ENCODE results near the gene CFAP65. TPM values are rescaled to one million over a fixed set of nuclear protein-coding genes. Genes with fewer than 3 reads are reported as not detected.

Gene CFAP65
- total RNA-seq, 4 donors from 2014 or later = not detected

DNA sequence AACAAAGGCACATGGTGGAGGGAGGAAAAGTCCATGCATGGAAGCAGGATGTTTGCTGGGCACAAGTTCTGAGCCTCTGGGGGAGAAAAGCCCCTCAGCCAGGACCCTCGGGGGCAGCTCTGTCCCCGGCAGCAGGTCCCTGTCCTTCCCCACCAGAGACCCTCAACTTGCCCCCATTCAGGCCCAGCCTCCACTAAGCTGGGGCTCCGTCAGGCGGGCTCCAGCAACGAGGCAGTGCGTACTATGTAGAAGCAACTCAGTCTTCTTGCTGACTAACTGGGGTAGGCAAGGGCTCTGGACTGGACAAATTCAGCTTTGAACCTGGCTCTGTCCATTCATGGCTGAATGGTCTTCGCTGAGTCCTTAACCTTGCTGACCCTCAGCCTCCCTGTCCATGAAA is 23.0 kb downstream of the CFAP65 start:
- WGBS, 2 donors (ENCODE audit: low coverage in 1 of 2) = no CpG with 5 or more reads among the region's 7 CpGs
- Histone ChIP-seq H3K4me3 (no peak overlapping the region), H3K27ac (no peak overlapping the region), H3K4me1 (no peaks in the 10 kb centered on the region), H3K36me3 (no peaks in the 10 kb centered on the region), H3K27me3 (peaks cover 53% of the 10 kb centered on the region), H3K9me3 (no peaks in the 10 kb centered on the region)
- ATAC-seq = no peak
- TF ChIP-seq, protein P1, sequence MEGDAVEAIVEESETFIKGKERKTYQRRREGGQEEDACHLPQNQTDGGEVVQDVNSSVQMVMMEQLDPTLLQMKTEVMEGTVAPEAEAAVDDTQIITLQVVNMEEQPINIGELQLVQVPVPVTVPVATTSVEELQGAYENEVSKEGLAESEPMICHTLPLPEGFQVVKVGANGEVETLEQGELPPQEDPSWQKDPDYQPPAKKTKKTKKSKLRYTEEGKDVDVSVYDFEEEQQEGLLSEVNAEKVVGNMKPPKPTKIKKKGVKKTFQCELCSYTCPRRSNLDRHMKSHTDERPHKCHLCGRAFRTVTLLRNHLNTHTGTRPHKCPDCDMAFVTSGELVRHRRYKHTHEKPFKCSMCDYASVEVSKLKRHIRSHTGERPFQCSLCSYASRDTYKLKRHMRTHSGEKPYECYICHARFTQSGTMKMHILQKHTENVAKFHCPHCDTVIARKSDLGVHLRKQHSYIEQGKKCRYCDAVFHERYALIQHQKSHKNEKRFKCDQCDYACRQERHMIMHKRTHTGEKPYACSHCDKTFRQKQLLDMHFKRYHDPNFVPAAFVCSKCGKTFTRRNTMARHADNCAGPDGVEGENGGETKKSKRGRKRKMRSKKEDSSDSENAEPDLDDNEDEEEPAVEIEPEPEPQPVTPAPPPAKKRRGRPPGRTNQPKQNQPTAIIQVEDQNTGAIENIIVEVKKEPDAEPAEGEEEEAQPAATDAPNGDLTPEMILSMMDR (IDR thresholded peaks at IDR 0.05) = no peak
- TF ChIP-seq EP300 (IDR thresholded peaks at IDR 0.05) = no peak
- TF ChIP-seq POLR2AphosphoS5 (IDR thresholded peaks at IDR 0.05) = no peak
- TF ChIP-seq POLR2A (IDR thresholded peaks at IDR 0.05) = no peak

GRCh38 chr2:219017201-219017931 is 23.9 kb downstream of the CFAP65 start:
- Histone ChIP-seq H3K4me3 (no peak overlapping the region), H3K27ac (no peak overlapping the region), H3K27me3 (peaks cover 59% of the 10 kb centered on the region), H3K9me3 (no peaks in the 10 kb centered on the region), H3K36me3 (no peaks in the 10 kb centered on the region), H3K4me1 (no peaks in the 10 kb centered on the region)
- WGBS, 2 donors (ENCODE audit: low coverage in 1 of 2) = 55 to 62% methylated on average over 10 to 11 of the region's 14 CpGs
- ATAC-seq = no peak
- no peak for TF ChIP-seq POLR2AphosphoS5 (IDR thresholded peaks at IDR 0.05)
- TF ChIP-seq, protein P1 (IDR thresholded peaks at IDR 0.05) = no peak
- no peak for TF ChIP-seq EP300 (IDR thresholded peaks at IDR 0.05)

DNA sequence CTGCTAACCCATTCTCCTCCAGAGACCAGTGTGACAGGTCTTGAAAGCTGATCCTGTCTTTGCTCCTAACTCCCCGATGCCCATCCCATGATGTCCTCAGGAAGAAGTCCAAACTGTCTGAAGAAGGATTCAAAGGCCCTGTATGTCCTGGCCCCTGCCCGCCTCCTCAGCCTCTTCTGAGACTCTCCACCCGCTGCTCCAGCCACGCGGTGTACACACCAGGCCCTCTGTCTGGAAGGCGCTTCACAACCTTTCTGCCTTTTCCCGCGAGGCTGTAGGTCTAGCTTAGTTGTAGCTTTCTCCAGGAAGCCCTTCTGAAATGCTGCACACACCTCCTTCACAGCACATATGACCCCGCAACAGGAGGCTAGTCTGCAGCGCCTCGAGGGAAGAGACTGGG is 24.6 kb downstream of the CFAP65 start:
- ATAC-seq = no peak
- Histone ChIP-seq H3K4me3 (no peak overlapping the region), H3K9me3 (no peaks in the 10 kb centered on the region), H3K27me3 (peaks cover 53% of the 10 kb centered on the region), H3K36me3 (no peaks in the 10 kb centered on the region), H3K4me1 (no peaks in the 10 kb centered on the region), H3K27ac (no peak overlapping the region)
- TF ChIP-seq POLR2A (IDR thresholded peaks at IDR 0.05) = no peak
- no peak for TF ChIP-seq EP300 (IDR thresholded peaks at IDR 0.05)
- TF ChIP-seq, protein P1 (IDR thresholded peaks at IDR 0.05) = no peak
- no peak for TF ChIP-seq POLR2AphosphoS5 (IDR thresholded peaks at IDR 0.05)
- WGBS, 2 donors (ENCODE audit: low coverage in 1 of 2) = 90 to 94% methylated on average over 3 to 7 of the region's 11 CpGs

GRCh38 chr2:219010873-219011272 is 30.4 kb downstream of the CFAP65 start:
- Histone ChIP-seq H3K27ac (no peak overlapping the region), H3K4me1 (no peaks in the 10 kb centered on the region), H3K9me3 (no peaks in the 10 kb centered on the region), H3K36me3 (no peaks in the 10 kb centered on the region), H3K4me3 (no peak overlapping the region), H3K27me3 (peaks cover 70% of the 10 kb centered on the region)
- TF ChIP-seq POLR2A (IDR thresholded peaks at IDR 0.05) (no peak), POLR2AphosphoS5 (IDR thresholded peaks at IDR 0.05) (no peak), EP300 (IDR thresholded peaks at IDR 0.05) (no peak)
- TF ChIP-seq, protein P1 (IDR thresholded peaks at IDR 0.05) = no peak
- ATAC-seq = no peak
- 59 to 79% methylated on average over 3 of the region's 5 CpGs for WGBS, 2 donors (ENCODE audit: low coverage in 1 of 2)

DNA sequence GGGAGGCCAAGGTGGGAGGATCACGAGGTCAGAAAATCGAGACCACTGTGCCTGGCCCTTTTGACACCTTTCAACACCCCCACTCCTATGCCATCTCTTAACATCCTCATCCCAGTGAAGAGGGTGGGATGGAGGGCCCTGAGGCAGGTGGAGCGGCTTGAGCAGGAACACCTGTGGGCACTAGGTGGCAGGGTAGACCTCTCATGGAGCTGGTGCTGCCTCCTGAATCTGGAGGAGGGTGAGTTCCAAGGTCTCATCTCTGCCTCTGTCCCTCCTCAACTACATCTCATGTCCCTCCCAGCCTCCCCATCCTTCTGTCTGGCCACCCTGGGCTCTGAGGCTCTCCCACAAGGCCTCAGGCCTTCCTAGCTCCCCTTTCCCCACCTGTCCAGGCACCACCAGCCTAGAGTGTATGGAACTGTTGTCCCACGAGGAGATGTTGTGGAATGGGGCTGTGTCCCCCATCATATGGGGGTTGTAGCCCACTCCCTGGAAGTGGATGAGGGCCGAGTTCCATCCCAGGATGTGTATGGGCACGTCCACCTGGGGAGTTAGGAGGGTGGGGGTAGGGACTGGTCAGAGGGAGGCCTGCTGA is 31.1 kb downstream of the CFAP65 start:
- WGBS, 2 donors (ENCODE audit: low coverage in 1 of 2) = 8 to 47% methylated on average over 2 of the region's 6 CpGs
- TF ChIP-seq POLR2A (IDR thresholded peaks at IDR 0.05) = no peak
- TF ChIP-seq, protein P1 (IDR thresholded peaks at IDR 0.05) = no peak
- H3K4me1 ChIP-seq = no peaks in the 10 kb centered on the region
- no peak overlapping the region for H3K27ac ChIP-seq
- peaks cover 76% of the 10 kb centered on the region for H3K27me3 ChIP-seq
- no peaks in the 10 kb centered on the region for H3K9me3 ChIP-seq
- no peaks in the 10 kb centered on the region for H3K36me3 ChIP-seq
- no peak for ATAC-seq
- no peak overlapping the region for H3K4me3 ChIP-seq

Data from gastroesophageal sphincter (tissue), 4 donors.